ENCODE data around the gene TBC1D22B.

The TBC1D22B gene

DNA sequence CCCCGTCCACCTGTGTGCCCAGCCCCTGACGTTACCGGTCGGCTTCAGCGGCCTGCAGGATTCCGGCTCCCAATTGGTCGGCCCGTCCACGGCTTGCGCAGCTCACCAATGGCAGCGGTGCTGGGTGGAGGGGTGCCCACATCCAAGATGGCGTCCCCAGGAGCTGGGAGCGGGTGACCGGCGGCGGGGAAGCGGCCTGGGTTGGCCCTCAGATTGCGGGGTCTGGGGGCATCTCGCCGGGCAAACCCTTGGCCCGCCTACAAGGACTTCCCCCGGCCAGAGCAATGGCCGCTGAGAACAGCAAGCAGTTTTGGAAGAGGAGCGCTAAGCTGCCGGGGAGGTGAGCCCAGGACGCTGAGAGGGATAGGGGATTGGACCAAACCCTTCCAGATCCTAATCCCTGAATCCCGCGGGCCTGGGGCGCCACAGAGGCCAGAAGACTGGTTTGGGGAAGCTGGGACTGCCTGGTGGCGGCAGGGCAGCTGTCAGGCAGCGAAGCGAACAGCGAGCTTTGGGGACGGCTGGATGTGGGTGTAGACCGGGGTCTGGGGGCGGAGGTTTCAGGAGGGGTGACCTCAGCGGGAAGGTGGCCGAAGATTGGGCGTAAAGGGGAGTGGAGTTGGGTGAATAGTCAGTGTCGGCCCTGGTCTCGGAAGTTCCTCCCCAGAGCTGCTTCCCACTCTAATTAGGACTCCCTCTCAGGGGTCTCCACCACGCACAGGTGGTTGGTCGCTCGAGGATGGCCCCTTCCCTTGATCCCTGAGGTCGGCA, at the start of gene TBC1D22B, which contains the start of gene TMEM217:
Gene TBC1D22B (plus strand): TSS at position 139 of the 771 bp plus-strand sequence. CDS start 146 bp downstream, at position 285.
Gene TMEM217 (minus strand): TSS at position 511 of the 771 bp plus-strand sequence. CDS start 39,114 bp downstream, outside the sequence.
- peak; percentile 93 for DNase-seq (ENCODE audit: low read depth)

DNA sequence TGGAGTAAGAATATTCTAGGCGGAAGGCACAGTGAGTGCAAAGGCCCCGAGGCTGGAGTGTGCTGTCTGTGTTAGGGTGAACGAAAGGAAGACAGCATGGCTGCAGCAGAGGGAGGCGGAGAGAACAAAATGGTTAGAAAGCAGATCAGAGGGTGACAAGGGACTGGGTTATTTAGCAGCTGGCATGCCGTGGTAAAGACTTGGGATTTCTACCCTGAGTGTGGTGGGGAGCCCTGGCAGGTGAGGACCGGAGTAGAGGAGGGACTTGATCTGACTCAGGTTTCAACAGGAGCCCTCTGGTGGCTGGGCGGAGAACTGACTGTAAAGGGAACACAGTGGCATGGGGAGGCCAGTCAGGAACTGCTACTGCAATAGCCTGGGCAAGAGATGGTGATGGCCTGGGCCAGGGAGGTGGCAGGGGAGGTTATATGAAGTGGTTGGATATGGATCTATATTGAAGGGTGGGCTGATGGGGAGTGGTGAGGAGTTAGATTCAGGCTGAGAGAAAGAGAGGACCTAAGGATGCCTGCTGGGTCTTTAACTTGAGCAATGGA, 49.6 kb upstream of the TBC1D22B start:
- peak; percentile 82 for DNase-seq (ENCODE audit: low read depth)

DNA sequence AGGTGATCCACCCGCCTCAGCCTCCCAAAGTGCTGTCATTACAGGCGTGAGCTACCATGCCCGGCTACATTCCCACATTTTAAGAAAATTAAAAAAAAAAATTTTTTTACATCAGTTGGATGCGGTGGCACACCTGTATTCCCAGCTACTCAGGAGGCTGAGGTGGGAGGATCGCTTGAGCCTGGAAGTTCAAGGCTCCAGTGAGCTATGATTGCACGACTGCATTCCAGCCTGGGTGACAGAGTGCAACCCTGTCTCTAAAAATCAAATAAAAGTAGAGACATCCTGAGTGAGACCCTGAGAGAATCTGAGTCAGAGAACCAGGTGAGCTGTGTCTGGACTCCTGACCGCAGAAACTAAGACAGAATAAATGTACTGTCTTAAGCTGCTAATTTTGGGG, 48.8 kb upstream of the TBC1D22B start:
- DNase-seq (ENCODE audit: low read depth) = no peak

DNA sequence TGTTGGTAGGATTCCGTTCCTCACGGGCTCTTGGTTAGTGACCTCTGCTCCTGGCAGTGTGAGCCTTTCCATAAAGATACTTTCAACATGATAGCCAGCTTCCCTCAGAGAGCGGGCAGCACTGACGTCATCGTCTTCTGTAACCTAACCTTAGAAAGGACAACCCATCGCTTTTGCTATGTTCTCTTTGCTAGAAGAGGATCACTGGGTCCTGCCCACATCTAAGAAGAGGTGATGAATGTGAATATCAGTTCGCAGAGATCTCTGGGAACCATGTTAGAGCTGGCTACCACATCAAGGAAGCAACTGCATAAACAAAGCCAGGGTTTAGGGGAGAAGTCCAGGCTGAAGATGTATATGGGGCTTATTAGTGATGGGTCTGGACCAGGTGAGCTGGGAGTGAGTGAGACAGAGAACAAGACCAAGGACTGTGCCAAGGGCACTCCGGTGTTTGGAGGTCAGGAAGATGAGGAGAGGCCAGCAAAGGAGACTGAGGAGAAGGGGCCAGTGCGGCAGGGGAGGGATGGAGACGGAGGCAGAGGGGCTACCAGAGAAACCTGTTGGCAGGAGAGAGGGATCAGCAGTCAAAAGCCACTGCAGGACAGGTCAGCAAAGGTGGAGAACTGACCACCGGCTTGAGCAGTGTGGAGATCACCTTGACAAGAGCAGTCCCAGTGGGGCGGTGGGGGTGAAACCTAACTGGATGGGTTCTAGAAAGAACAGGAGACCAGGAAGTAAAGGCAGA, 47.9 kb upstream of the TBC1D22B start:
- DNase-seq (ENCODE audit: low read depth) = no peak

DNA sequence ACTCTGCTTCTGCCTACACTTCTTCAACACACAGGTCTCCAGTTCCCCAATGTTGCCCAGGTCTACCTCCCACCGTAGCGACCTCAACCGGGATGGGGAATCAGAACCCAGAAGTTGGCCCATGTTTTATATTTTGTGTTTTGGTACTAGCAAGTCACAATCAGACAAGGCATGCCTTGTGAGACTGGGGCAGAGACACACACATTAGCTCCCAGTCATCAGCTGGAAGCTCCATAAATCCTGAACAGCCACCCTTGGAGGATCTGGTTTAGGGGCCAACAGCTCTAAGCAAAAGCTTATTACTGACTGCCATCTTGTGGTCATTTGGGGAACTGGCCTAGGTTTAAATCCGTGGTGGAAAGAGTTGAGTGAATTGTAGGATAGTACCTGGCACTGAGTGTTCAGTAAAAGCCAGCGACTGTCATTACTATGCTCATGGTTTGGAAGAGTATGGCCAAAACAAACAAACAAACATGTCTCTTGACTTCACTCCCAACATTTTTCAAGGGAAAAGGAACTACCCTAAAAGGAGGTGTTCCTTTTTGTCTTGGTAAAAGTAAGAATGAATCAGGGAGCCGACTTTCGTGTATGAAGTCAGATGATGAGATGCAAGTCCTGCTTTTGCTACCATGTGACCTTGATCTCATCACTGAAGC, 47.1 kb upstream of the TBC1D22B start:
- DNase-seq (ENCODE audit: low read depth) = peak; percentile 51

DNA sequence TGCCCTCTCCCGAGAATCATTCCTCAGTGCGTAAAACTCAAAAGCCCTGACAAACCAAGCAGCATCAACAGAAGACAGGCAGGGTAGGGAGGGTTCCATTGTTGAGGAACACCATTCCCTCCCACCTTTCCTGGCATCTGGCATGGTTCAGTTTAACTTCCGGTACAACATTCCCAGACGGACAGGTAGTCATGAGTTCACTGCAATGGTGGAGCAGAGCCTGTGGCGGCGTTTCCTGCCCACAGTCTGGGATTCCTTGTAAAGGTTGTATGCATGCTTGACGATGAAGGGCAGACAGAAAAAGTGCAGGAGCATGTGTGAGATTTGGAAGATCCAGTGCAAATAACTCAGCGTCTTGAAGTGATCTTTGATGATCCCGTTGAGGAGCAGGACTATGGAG, 45.3 kb upstream of the TBC1D22B start:
- no peak for DNase-seq (ENCODE audit: low read depth)

DNA sequence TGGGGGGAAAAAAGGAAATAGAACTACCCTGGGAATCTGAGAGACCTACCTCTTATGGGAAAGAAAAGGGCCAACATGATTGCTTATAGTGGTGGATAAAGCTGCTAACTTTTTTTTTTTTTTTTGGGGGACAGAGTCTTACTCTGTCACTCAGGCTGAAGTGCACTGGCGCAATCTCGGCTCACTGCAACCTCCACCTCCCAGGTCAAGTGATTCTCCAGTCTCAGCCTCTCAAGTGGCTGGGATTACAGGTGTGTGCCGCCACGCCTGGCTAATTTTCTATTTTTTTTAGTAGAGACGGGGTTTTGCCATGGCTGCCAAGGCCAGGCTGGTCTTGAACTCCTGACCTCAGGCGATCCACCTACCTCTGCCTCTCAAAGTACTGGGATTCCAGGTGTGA, 39.5 kb upstream of the TBC1D22B start:
- DNase-seq (ENCODE audit: low read depth) = no peak

DNA sequence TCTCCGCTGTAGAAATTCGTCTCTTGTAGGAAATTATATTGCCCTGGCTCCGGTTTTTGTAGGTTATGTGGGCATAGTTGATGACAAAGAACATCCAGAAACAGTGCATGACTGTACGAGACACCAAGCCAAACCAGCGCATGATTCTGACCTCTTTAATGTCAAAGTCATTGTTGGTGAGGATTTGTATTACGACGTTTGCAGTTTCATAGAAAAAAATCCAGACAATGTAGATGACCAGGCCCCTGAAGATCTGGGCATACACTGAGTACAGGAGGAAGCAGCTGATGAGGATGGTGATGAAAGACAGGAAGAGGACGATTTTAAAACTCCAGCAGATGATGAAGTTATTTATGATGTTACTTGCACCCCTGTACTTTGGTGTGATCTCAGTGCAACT, 39.1 kb upstream of the TBC1D22B start:
- no peak for DNase-seq (ENCODE audit: low read depth)

DNA sequence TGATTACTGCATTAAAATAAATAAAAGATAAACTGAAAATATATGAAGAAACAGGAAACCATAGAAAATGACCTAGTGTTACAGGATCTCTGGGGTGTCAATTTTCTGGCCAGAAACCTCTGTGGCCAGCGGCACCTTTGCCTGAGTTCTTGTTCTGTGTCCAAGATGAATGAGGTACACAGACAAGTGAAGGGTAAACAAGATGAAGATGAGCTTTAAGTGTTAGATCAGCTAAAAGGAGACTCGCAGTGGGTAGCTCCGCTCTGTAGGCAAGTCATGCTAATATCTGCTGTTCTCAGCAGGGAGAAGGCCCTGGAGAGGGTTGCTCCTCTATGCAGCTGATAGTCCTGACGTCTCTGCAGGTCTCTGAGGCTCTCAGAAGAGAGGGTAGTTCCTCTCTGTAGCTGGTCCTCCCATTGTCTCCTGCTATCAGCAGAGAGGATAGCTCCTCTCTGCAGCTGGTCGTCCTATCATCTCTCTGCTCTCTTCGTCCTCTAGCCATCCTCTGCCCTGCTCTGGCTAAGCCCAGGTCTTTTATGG, 35.9 kb upstream of the TBC1D22B start:
- no peak for DNase-seq (ENCODE audit: low read depth)

DNA sequence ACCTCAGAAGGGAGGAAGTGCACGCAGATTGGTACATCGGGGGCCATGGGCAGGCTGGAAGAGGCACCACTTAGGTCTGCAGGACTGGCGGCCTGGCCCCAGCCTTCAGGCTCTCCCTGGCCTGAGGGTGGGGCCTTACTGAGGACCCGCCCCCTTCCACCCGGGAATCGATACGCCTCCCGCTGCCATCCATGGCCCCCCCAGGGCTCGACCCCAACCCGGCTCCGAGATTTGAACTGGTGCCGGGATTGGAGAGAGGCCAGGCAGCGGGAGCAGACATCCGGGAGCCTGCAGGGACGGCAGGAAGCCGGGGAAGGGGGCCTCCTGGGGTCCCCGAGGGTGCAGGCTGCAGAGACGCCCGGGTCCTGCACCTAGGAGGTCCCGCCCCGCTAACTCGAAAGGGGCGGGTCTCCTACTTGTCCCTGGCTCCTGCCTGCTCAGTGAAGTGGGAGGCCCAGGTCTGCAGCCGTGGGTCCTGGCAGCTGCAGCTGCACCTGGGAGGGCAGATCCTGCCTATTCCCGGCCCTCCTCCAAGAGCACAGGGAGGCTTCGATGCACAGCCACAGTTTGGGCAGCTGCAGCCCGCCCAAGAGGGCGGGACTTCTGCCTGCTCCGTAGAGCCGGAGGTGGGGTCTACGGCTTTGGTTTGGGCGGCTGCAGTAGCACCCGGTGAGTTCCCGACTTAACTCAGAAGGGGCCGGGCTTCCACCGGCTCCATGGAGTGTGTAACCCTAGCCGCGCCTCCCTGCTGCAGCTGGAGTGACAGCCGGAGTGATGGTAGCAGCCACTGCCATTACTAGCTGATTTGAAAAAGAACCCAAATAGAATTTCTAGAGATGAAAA, 35.2 kb upstream of the TBC1D22B start:
- peak; percentile 40 for DNase-seq (ENCODE audit: low read depth)

GRCh38 chr6:37222992-37223391, 34.6 kb upstream of the TBC1D22B start:
- no peak for DNase-seq (ENCODE audit: low read depth)

DNA sequence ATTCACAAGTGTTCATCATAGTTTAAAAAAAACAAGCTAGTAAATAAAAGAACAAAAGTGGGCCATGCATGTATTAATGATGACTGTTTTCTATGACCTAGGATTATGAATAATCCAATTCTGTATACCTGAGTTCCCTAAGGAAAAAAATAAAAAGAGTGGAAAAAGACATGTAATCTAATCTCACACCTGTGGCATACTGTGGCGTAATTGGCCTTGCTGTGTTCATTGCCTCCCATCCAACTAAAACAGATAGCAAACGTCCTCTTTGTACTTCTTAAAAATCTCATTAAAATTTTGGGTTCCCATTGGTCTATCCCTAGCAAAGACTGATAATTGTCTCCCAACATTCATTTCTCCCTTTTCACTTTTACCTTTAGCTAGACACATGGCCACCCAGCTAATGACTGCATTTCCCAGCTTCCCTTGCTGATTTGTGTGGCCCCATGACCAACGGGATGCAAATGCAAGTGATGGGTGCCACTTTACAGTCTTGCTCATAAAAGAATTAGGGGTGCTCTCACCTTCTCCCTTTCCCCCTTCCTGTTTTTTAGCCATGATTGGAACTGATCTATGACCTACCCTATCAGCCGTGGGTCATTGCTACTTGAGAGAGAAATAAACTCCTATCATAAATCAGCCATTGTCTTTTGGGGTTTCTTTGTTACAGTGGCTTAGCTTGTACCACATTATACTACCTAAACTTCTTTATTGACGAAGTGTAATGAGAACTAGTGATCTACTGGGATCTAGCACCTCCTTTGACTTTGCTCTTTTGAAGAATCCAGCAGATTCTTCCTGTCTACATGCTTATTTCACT, 32.0 kb upstream of the TBC1D22B start:
- DNase-seq (ENCODE audit: low read depth) = no peak

DNA sequence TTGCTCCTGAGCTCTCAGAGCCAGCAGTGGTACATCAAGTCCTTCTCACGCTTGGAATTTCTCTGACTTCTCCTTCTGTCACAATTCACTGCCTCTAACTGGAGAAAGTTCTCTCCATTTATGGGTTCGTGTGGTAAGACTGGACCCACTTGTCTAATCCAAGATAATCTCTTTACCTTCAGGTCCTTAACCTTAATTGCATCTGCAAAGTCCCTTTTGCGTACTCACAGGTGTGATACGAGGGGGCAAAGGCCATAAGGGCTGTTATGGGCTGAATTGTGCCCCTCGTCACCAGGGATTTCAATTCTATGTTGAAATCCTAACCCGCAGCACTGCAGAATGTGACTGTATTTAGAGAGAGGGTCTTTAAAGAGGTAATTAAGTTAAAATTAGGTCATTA, 27.5 kb upstream of the TBC1D22B start:
- no peak for DNase-seq (ENCODE audit: low read depth)

GRCh38 chr6:37232430-37233017, 25.0 kb upstream of the TBC1D22B start:
- no peak for DNase-seq (ENCODE audit: low read depth)

- DNase-seq (ENCODE audit: low read depth) = no peak
Measured at GRCh38 chr6:37233541-37233940, 24.0 kb upstream of the TBC1D22B start.

DNA sequence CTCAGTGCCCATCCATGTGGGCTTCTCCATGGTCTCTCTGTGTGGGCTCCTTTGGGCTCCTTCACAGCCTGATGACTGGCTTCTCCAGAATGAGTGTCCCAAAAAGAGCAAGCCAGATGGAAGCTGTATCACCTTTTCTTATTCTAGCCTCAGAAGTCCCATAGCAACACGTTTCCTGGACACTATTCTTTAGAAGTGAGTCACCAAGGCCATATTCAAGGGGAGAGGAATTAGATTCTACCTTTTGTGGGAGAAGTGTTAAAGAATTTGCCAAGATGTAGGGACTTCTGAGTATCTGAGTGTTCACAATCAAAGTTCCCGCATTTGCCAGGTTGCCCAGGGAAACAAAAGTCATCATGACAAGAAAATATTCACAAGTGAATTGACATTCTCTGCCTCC, 20.7 kb upstream of the TBC1D22B start:
- DNase-seq (ENCODE audit: low read depth) = no peak

DNA sequence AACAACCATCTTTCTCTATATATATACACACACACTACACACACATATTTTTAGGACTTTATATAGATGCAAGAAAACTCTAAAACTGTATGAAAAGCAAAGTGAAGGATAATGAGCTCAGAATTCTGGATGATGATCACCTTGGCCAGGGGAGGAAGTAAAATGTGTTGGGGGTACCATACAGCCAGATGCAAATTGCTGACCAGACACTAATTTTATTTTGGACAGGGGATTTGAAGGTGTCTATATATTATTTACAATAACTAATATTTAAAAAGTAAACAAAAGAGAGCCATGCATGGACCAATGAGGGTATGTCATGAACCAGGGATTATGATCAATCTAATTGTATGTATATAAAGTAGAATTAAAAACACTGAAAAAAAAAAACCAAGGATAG, 19.8 kb upstream of the TBC1D22B start:
- no peak for DNase-seq (ENCODE audit: low read depth)

DNA sequence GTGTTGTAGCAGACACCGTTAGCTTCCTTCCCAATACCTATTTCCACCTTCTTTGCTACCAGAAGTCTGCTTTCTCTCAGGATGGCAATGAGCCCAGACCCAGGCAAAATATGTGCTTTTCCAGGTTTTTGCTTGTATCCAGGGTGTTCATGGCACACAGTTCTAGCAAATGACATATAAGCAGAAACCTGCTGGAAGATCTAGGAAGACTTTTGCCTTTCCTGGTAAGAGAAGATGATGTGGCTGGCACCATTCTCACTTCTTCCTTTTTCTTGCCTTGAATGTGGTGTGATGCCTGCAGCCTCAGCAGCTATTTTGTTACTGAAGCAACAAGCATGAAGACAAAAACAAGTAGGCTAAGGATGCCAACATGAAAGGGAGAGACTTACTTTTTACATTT, 19.2 kb upstream of the TBC1D22B start:
- no peak for DNase-seq (ENCODE audit: low read depth)

- DNase-seq (ENCODE audit: low read depth) = no peak
Measured at GRCh38 chr6:37239526-37239925, 18.0 kb upstream of the TBC1D22B start.
